A673 (cell line): ENCODE results near the gene EDEM1.

Source experiments
- EZH2 ChIP-seq: fragments of 200-600 bp; sonication (generic); IDR thresholded peaks from 2 replicates; pipeline ENCODE4 v1.6.1; 2017; ENCODE audit warnings: borderline replicate concordance, low read depth, mild to moderate bottlenecking, mixed read lengths, antibody characterized with exemption, low read length; ENCODE audit not compliant: poor library complexity, severe bottlenecking
- TF ChIP-seq, protein P1 (sequence below): fragments of 300-800, 200-600 bp; sonication (generic); conservative IDR thresholded peaks from 2 replicates; pipeline ENCODE4 v1.5.1; 2017; ENCODE audit warnings: low read depth, mild to moderate bottlenecking, antibody characterized with exemption, low read length, moderate library complexity, mixed read lengths

DNA sequence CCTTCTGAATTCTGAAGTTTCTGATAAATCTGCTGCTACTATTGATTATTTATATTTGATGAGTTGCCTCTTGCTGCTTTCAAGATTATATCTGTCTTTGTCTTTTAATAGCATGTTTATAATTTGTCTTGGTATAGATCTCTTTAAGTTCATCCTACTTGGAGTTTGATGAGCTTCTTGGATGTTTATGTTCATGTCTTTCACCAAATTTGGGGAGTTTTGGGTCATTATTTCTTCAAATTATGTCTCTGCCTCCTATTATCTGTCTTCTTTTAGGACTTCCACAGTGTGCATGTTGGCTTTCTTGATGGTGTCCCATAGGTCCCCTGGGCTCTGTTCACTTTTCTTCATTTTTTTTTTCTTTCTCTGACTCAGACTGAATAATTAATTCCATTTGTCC, 32.3 kb upstream of the EDEM1 start:
- TF ChIP-seq EZH2 = no peak
- TF ChIP-seq, protein P1, sequence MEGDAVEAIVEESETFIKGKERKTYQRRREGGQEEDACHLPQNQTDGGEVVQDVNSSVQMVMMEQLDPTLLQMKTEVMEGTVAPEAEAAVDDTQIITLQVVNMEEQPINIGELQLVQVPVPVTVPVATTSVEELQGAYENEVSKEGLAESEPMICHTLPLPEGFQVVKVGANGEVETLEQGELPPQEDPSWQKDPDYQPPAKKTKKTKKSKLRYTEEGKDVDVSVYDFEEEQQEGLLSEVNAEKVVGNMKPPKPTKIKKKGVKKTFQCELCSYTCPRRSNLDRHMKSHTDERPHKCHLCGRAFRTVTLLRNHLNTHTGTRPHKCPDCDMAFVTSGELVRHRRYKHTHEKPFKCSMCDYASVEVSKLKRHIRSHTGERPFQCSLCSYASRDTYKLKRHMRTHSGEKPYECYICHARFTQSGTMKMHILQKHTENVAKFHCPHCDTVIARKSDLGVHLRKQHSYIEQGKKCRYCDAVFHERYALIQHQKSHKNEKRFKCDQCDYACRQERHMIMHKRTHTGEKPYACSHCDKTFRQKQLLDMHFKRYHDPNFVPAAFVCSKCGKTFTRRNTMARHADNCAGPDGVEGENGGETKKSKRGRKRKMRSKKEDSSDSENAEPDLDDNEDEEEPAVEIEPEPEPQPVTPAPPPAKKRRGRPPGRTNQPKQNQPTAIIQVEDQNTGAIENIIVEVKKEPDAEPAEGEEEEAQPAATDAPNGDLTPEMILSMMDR = no peak
